Measurements from ENCODE around the gene PRDM12. TPM values are rescaled to one million over a fixed set of nuclear protein-coding genes. Genes with fewer than 3 reads are reported as not detected.

Gene PRDM12
- total RNA-seq, 2 donors from 2014 or later = not detected

DNA sequence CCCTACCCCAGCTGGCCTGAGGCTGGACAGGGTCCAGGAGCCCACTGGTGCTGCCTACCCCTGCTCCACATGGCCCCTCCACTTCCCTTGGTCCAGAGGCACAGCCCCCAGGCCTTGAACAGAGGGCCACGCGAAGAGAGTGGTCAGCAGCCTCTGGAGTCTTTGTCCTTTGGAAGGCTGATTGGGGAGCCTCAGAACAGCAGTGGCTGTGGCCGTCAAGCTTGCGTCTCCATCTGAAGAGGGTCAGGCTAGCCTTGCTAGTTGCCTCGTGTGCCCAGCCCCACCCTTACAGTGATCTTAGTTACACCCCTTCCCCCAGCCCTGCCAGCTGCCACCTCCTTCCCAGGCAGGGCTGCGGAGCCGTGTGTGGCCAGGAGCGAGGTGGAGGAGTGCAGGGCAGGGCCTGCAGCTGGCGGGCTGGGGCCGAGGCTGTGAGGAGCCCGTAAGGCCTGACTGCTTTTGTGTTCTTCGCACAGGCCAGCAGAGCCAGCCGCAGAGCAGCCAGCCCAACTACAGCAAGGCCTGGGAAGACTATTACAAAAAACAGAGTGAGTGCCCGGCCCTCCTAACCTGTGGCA, 30.1 kb upstream of the PRDM12 start:
- no peak overlapping the region for H3K27ac ChIP-seq
- ATAC-seq (ENCODE audit: insufficient number of reproducible peaks, low FRiP score, low read depth) (no peak), DNase-seq (ENCODE audit: low spot score) (no peak)
- no peak overlapping the region for H3K4me3 ChIP-seq
- peaks cover 69% of the 10 kb centered on the region for H3K36me3 ChIP-seq
- H3K27me3 ChIP-seq (replicated peaks; ENCODE audit: insufficient read depth) = no peaks in the 10 kb centered on the region
- TF ChIP-seq CTCF (IDR thresholded peaks at IDR 0.05) = no peak
- H3K4me1 ChIP-seq (ENCODE audit: control insufficient read depth in 1 of 2, low read depth in 2 of 2) = no peaks in the 10 kb centered on the region
- no peaks in the 10 kb centered on the region for H3K9me3 ChIP-seq

- H3K4me3 ChIP-seq = no peak overlapping the region
- TF ChIP-seq CTCF (IDR thresholded peaks at IDR 0.05) = no peak
- H3K27me3 ChIP-seq (replicated peaks; ENCODE audit: insufficient read depth) = no peaks in the 10 kb centered on the region
- H3K27ac ChIP-seq = no peak overlapping the region
- no peaks in the 10 kb centered on the region for H3K9me3 ChIP-seq
- peaks cover 69% of the 10 kb centered on the region for H3K36me3 ChIP-seq
- no peaks in the 10 kb centered on the region for H3K4me1 ChIP-seq (ENCODE audit: control insufficient read depth in 1 of 2, low read depth in 2 of 2)
- ATAC-seq (ENCODE audit: insufficient number of reproducible peaks, low FRiP score, low read depth) (no peak), DNase-seq (ENCODE audit: low spot score) (no peak)
These were observed 29.6 kb upstream of the PRDM12 start for GRCh38 chr9:130634801-130635200.

GRCh38 chr9:130635306-130635705, 29.1 kb upstream of the PRDM12 start:
- H3K4me3 ChIP-seq = no peak overlapping the region
- no peaks in the 10 kb centered on the region for H3K4me1 ChIP-seq (ENCODE audit: control insufficient read depth in 1 of 2, low read depth in 2 of 2)
- DNase-seq (ENCODE audit: low spot score) (no peak), ATAC-seq (ENCODE audit: insufficient number of reproducible peaks, low FRiP score, low read depth) (no peak)
- no peaks in the 10 kb centered on the region for H3K9me3 ChIP-seq
- H3K27ac ChIP-seq = no peak overlapping the region
- peaks cover 64% of the 10 kb centered on the region for H3K36me3 ChIP-seq
- TF ChIP-seq CTCF (IDR thresholded peaks at IDR 0.05) = no peak
- H3K27me3 ChIP-seq (replicated peaks; ENCODE audit: insufficient read depth) = no peaks in the 10 kb centered on the region

DNA sequence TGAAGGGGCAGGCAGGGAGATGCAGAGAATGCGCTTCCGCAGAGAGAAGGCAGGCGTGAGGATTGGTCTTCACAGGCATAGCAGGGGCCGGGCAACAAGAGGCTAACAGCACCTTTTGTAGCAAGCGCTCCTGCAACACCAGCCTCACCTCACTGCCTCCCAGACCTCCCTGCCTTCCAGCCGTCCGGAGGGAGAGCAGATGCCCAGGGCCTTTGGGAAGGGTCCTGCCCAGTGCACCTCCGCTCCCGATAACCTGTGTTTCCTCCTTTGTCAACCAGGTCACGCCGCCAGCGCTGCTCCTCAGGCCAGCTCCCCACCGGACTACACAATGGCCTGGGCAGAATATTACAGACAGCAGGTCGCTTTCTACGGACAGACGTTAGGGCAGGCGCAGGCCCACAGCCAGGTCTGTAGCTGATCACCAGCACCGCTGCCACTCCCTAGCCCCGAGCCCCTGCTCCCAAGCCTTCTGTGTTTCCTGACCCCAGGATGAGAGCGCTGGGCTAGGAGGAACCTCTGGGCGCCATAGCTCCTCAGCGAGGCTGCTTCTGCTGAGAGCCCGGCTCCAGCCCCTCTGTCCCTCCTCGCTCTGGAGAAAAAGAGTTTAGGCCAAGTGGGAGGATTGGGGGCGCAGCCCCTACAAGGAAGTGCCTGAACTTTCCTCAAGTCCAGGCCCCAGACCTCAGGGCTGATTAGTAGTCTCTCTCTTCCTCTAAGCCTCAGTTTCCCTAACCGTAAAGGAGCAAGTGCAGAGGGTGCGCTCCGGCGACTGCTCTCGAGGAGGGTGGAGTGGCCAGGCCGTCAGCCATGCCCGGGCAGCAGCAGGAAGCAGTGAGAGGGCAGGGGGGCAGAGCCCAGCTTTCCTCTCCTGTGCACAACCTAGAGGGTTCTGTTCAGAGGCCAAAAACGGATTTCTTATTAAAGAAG, 28.4 kb upstream of the PRDM12 start:
- Histone ChIP-seq H3K9me3 (no peaks in the 10 kb centered on the region), H3K36me3 (peaks cover 57% of the 10 kb centered on the region), H3K27me3 (replicated peaks; ENCODE audit: insufficient read depth) (no peaks in the 10 kb centered on the region), H3K27ac (no peak overlapping the region), H3K4me1 (ENCODE audit: control insufficient read depth in 1 of 2, low read depth in 2 of 2) (no peaks in the 10 kb centered on the region), H3K4me3 (no peak overlapping the region)
- no peak for DNase-seq (ENCODE audit: low spot score)
- ATAC-seq (ENCODE audit: insufficient number of reproducible peaks, low FRiP score, low read depth) = no peak
- no peak for TF ChIP-seq CTCF (IDR thresholded peaks at IDR 0.05)

DNA sequence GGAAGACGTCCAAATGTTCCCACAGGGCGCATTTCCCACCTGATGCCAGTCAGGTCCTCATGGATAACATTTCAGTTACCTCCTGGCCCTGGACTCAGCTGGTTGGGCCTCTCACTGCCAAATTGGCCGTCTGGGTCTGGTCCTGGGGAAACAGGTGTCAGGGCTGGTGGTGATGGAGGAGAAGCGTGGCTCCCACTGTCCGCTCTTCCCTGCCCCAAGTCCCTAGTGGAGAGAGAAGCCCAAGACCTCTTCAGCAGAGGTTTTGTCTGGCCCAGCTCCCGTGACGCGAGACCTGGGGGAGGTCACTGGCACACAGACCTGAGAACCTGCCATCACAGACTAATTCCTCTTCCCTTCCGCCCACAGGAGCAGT, 27.8 kb upstream of the PRDM12 start:
- no peak for ATAC-seq (ENCODE audit: insufficient number of reproducible peaks, low FRiP score, low read depth)
- DNase-seq (ENCODE audit: low spot score) = no peak
- Histone ChIP-seq H3K4me1 (ENCODE audit: control insufficient read depth in 1 of 2, low read depth in 2 of 2) (no peaks in the 10 kb centered on the region), H3K27me3 (replicated peaks; ENCODE audit: insufficient read depth) (no peaks in the 10 kb centered on the region), H3K36me3 (peaks cover 51% of the 10 kb centered on the region), H3K27ac (no peak overlapping the region), H3K4me3 (no peak overlapping the region), H3K9me3 (no peaks in the 10 kb centered on the region)
- no peak for TF ChIP-seq CTCF (IDR thresholded peaks at IDR 0.05)

Data from thoracic aorta (tissue), 2 donors.